Measurements from ENCODE around the gene PDCD5.
"Not testable (repeated sequence)": the region's sequence is repeated elsewhere in the genome, so short reads cannot be mapped to it uniquely, and the experiment has no call there.

The PDCD5 gene

GRCh38 chr19:32580901-32581704 lies at the start of gene PDCD5:
Gene PDCD5, plus strand, starts transcription at chr19:32581190. Its CDS starts 72 bp downstream, at chr19:32581262.
- Histone ChIP-seq H3K4me3 (ENCODE audit: low read depth in 1 of 2, low read length in 2 of 2) (peak within 1 kb of the TSS; percentile 87 to 88), H3K36me3 (ENCODE audit: control insufficient read depth in 1 of 2, insufficient read depth in 2 of 2, low read length in 2 of 2) (peaks cover 2 to 14% of the 10 kb centered on the region in 2 donors), H3K27ac (ENCODE audit: low read length) (peak within 1 kb of the TSS; percentile 56)

GRCh38 chr19:32532233-32532632 lies 48.8 kb upstream of the PDCD5 start:
- H3K36me3 ChIP-seq (ENCODE audit: control insufficient read depth in 1 of 2, insufficient read depth in 2 of 2, low read length in 2 of 2), result no peaks in the 10 kb centered on the region
- no peak overlapping the region for H3K27ac ChIP-seq (ENCODE audit: low read length)
- no peaks in the 10 kb centered on the region for H3K27me3 ChIP-seq (ENCODE audit: low read depth, low read length)
- H3K4me1 ChIP-seq (ENCODE audit: control insufficient read depth in 1 of 2, insufficient read depth in 2 of 2, low read length in 2 of 2), result no peaks in the 10 kb centered on the region
- H3K9me3 ChIP-seq (ENCODE audit: control insufficient read depth in 1 of 2, low read length in 2 of 2), result peaks cover 0 to 9% of the 10 kb centered on the region in 2 donors
- H3K4me3 ChIP-seq (ENCODE audit: low read depth in 1 of 2, low read length in 2 of 2), result no peak overlapping the region

More at GRCh38 chr19:32580901-32581704, at the start of gene PDCD5:
- H3K4me1 ChIP-seq (ENCODE audit: control insufficient read depth in 1 of 2, insufficient read depth in 2 of 2, low read length in 2 of 2), result peaks cover 0 to 7% of the 10 kb centered on the region in 2 donors
- no peaks in the 10 kb centered on the region for H3K27me3 ChIP-seq (ENCODE audit: low read depth, low read length)
- no peaks in the 10 kb centered on the region for H3K9me3 ChIP-seq (ENCODE audit: control insufficient read depth in 1 of 2, low read length in 2 of 2)

GRCh38 chr19:32537580-32537979 lies 43.4 kb upstream of the PDCD5 start:
- H3K9me3 ChIP-seq (ENCODE audit: control insufficient read depth in 1 of 2, low read length in 2 of 2), result no peaks in the 10 kb centered on the region
- H3K4me1 ChIP-seq (ENCODE audit: control insufficient read depth in 1 of 2, insufficient read depth in 2 of 2, low read length in 2 of 2), result no peaks in the 10 kb centered on the region
- no peak overlapping the region for H3K4me3 ChIP-seq (ENCODE audit: low read depth in 1 of 2, low read length in 2 of 2)
- H3K36me3 ChIP-seq (ENCODE audit: control insufficient read depth in 1 of 2, insufficient read depth in 2 of 2, low read length in 2 of 2), result no peaks in the 10 kb centered on the region
- H3K27me3 ChIP-seq (ENCODE audit: low read depth, low read length), result no peaks in the 10 kb centered on the region
- no peak overlapping the region for H3K27ac ChIP-seq (ENCODE audit: low read length)

- Histone ChIP-seq H3K27ac (ENCODE audit: low read length) (no peak overlapping the region), H3K27me3 (ENCODE audit: low read depth, low read length) (no peaks in the 10 kb centered on the region), H3K4me3 (ENCODE audit: low read depth in 1 of 2, low read length in 2 of 2) (no peak overlapping the region), H3K36me3 (ENCODE audit: control insufficient read depth in 1 of 2, insufficient read depth in 2 of 2, low read length in 2 of 2) (no peaks in the 10 kb centered on the region), H3K4me1 (ENCODE audit: control insufficient read depth in 1 of 2, insufficient read depth in 2 of 2, low read length in 2 of 2) (no peaks in the 10 kb centered on the region), H3K9me3 (ENCODE audit: control insufficient read depth in 1 of 2, low read length in 2 of 2) (no peaks in the 10 kb centered on the region)
Observed at GRCh38 chr19:32539240-32539916, 41.6 kb upstream of the PDCD5 start.

- Histone ChIP-seq H3K4me3 (ENCODE audit: low read depth in 1 of 2, low read length in 2 of 2) (no peak overlapping the region), H3K4me1 (ENCODE audit: control insufficient read depth in 1 of 2, insufficient read depth in 2 of 2, low read length in 2 of 2) (no peaks in the 10 kb centered on the region), H3K36me3 (ENCODE audit: control insufficient read depth in 1 of 2, insufficient read depth in 2 of 2, low read length in 2 of 2) (no peaks in the 10 kb centered on the region), H3K27me3 (ENCODE audit: low read depth, low read length) (no peaks in the 10 kb centered on the region), H3K27ac (ENCODE audit: low read length) (no peak overlapping the region), H3K9me3 (ENCODE audit: control insufficient read depth in 1 of 2, low read length in 2 of 2) (no peaks in the 10 kb centered on the region)
Observed at GRCh38 chr19:32540621-32541020, 40.4 kb upstream of the PDCD5 start.

- H3K4me3 ChIP-seq (ENCODE audit: low read depth in 1 of 2, low read length in 2 of 2); H3K4me1 ChIP-seq (ENCODE audit: control insufficient read depth in 1 of 2, insufficient read depth in 2 of 2, low read length in 2 of 2); H3K36me3 ChIP-seq (ENCODE audit: control insufficient read depth in 1 of 2, insufficient read depth in 2 of 2, low read length in 2 of 2); H3K9me3 ChIP-seq (ENCODE audit: control insufficient read depth in 1 of 2, low read length in 2 of 2); H3K27ac ChIP-seq (ENCODE audit: low read length); H3K27me3 ChIP-seq (ENCODE audit: low read depth, low read length): not testable (repeated sequence)
Observed at GRCh38 chr19:32541376-32541775, 39.6 kb upstream of the PDCD5 start.

- H3K4me3 ChIP-seq (ENCODE audit: low read depth in 1 of 2, low read length in 2 of 2), result no peak overlapping the region
- no peaks in the 10 kb centered on the region for H3K4me1 ChIP-seq (ENCODE audit: control insufficient read depth in 1 of 2, insufficient read depth in 2 of 2, low read length in 2 of 2)
- no peaks in the 10 kb centered on the region for H3K27me3 ChIP-seq (ENCODE audit: low read depth, low read length)
- no peaks in the 10 kb centered on the region for H3K36me3 ChIP-seq (ENCODE audit: control insufficient read depth in 1 of 2, insufficient read depth in 2 of 2, low read length in 2 of 2)
- H3K27ac ChIP-seq (ENCODE audit: low read length), result no peak overlapping the region
- no peaks in the 10 kb centered on the region for H3K9me3 ChIP-seq (ENCODE audit: control insufficient read depth in 1 of 2, low read length in 2 of 2)
Observed at GRCh38 chr19:32542477-32543108, 38.4 kb upstream of the PDCD5 start.

- Histone ChIP-seq H3K36me3 (ENCODE audit: control insufficient read depth in 1 of 2, insufficient read depth in 2 of 2, low read length in 2 of 2) (no peaks in the 10 kb centered on the region), H3K9me3 (ENCODE audit: control insufficient read depth in 1 of 2, low read length in 2 of 2) (no peaks in the 10 kb centered on the region), H3K4me1 (ENCODE audit: control insufficient read depth in 1 of 2, insufficient read depth in 2 of 2, low read length in 2 of 2) (no peaks in the 10 kb centered on the region), H3K27ac (ENCODE audit: low read length) (no peak overlapping the region), H3K4me3 (ENCODE audit: low read depth in 1 of 2, low read length in 2 of 2) (no peak overlapping the region), H3K27me3 (ENCODE audit: low read depth, low read length) (no peaks in the 10 kb centered on the region)
Observed at GRCh38 chr19:32543115-32543900, 37.7 kb upstream of the PDCD5 start.

GRCh38 chr19:32544917-32545316 lies 36.1 kb upstream of the PDCD5 start:
- no peaks in the 10 kb centered on the region for H3K27me3 ChIP-seq (ENCODE audit: low read depth, low read length)
- H3K4me1 ChIP-seq (ENCODE audit: control insufficient read depth in 1 of 2, insufficient read depth in 2 of 2, low read length in 2 of 2), result no peaks in the 10 kb centered on the region
- no peak overlapping the region for H3K4me3 ChIP-seq (ENCODE audit: low read depth in 1 of 2, low read length in 2 of 2)
- no peaks in the 10 kb centered on the region for H3K9me3 ChIP-seq (ENCODE audit: control insufficient read depth in 1 of 2, low read length in 2 of 2)
- H3K27ac ChIP-seq (ENCODE audit: low read length), result no peak overlapping the region
- H3K36me3 ChIP-seq (ENCODE audit: control insufficient read depth in 1 of 2, insufficient read depth in 2 of 2, low read length in 2 of 2), result no peaks in the 10 kb centered on the region

GRCh38 chr19:32550666-32551065 lies 30.3 kb upstream of the PDCD5 start:
- Histone ChIP-seq H3K27me3 (ENCODE audit: low read depth, low read length) (no peaks in the 10 kb centered on the region), H3K9me3 (ENCODE audit: control insufficient read depth in 1 of 2, low read length in 2 of 2) (no peaks in the 10 kb centered on the region), H3K27ac (ENCODE audit: low read length) (no peak overlapping the region), H3K4me3 (ENCODE audit: low read depth in 1 of 2, low read length in 2 of 2) (no peak overlapping the region), H3K4me1 (ENCODE audit: control insufficient read depth in 1 of 2, insufficient read depth in 2 of 2, low read length in 2 of 2) (no peaks in the 10 kb centered on the region), H3K36me3 (ENCODE audit: control insufficient read depth in 1 of 2, insufficient read depth in 2 of 2, low read length in 2 of 2) (no peaks in the 10 kb centered on the region)

- no peaks in the 10 kb centered on the region for H3K9me3 ChIP-seq (ENCODE audit: control insufficient read depth in 1 of 2, low read length in 2 of 2)
- H3K4me3 ChIP-seq (ENCODE audit: low read depth in 1 of 2, low read length in 2 of 2), result no peak overlapping the region
- no peak overlapping the region for H3K27ac ChIP-seq (ENCODE audit: low read length)
- H3K4me1 ChIP-seq (ENCODE audit: control insufficient read depth in 1 of 2, insufficient read depth in 2 of 2, low read length in 2 of 2), result no peaks in the 10 kb centered on the region
- H3K27me3 ChIP-seq (ENCODE audit: low read depth, low read length), result no peaks in the 10 kb centered on the region
- no peaks in the 10 kb centered on the region for H3K36me3 ChIP-seq (ENCODE audit: control insufficient read depth in 1 of 2, insufficient read depth in 2 of 2, low read length in 2 of 2)
Observed at GRCh38 chr19:32555786-32556185, 25.2 kb upstream of the PDCD5 start.

Data from muscle layer of duodenum (tissue), 2 donors.